Right kidney (tissue), 1 donor: Measurements from ENCODE around the gene HMX1.

Source experiments
- DNase-seq: peaks from one replicate; pipeline ENCODE4 v3.0.0-alpha.2; 2016

Gene HMX1

DNA sequence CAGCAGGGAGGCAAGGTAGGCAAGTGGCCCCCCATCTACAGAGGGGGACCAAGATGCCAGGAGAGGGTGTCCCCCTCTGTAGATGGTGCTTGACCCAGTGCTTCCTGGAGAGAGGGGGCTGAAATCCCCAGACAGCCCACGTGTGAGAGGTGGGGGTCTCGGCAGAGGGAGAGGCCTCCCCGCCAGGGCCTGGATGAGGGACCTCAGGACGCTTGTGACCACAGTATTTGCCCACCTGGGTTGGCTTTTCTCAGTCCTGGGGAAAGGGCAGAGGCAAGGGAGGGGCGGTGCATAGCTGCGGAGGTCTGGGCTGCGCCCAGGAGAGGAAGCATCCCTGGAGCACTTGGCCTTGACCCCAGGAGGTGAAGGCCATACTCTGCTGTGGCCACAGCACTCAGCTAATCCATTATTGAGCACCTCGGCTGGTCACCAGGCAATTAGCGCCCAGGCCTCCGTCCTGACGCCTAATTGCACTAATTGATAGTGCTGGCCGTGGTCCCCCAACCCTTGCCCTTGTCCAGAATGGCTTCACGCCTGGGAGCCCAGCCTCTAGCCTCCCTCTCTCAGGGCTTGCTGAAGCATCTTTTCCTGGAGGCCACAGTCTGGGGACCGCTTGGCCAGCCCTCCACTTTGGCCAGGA, 30.7 kb downstream of the HMX1 start:
- DNase-seq, result no peak

DNA sequence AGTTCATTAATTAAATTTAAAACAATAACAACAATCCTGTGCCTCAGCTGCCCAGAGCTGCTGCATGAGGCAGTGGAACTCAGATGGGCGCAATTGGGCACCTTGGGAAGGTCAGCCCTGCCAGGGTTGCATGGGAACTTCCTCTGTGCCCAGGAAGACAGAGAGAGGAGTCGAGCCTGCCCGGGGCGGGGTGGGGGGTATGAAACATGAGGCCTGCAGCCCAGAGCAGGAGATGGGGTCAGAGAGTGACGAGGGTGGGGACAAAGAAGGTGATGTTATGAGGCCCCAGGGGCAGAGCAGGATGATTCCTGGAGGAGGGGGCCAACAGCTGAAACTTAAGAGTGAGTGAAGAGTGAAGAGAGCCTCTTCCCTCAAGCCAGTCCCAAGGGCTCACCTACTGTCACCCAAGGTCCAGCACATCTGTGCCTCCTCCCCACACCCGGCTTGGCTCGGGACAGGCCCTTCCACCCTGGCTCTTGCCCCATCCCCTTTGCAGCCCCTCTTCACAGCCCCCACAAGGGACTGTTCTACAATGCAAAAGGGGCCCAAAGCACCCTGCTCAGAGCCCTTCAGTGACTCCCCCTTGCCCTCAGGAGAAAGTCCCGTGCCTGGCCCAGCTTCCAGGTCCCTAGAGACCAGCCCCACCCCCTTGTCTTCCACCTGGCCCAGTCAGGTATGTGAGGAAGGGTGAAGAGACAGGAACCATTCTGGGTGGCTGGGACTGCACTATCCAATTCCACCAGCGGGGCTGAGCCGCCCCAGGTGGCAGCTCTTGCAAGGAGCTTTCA, 31.4 kb downstream of the HMX1 start:
- no peak for DNase-seq

DNA sequence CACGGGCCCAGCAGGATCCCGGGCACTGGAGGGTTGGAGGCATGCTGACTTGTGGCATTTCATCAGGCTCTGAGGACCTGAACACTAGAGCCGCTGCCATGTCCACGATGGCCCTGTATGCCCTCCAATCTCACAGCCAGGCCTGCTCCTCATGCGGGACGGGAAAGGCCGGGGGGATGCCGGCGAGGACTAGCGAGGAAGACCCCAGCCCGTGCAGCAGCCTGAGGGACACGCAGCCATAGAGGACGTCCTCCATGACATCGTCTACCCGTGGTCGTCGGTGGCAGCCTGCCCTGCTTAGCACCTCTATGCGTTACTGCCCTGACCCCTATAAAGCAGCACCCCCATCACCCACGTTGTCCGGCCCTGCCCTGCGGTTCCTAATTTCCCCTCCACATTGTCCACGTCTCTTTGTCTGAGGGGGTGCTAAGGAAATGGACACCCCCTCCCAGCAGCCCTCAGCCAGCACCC, 32.6 kb downstream of the HMX1 start:
- DNase-seq, result no peak

DNA sequence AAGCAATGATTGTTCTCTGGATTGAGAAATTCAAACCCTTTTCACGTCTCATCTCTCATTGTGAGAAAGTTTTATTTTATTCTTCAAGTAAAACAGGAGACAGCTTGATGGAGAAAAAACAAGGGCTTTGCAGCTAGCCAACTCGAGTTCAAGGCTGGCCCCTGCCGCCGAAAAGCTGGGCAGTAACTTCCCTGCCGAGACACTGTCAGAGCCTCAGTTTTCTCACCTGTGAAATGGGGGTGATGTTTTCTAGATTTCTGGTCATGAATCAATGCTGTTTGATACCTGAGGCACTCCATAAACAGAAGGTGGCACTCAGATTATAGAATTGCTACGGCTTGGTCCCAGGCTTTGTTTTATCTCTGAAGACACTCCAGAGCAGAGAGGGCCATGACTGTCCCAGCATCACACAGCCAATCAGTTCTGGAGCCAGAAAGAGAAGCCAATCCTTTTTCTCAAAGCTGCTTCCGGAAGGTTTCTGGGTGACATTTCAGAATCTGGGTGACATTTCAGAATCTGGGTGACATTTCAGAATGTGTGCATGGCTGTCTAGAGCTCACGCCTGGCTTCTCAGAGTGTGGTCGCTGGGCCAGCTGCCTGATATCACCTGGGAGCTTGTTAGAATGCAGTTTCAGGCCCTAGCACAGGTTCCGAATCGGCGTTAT, 33.2 kb downstream of the HMX1 start:
- DNase-seq, result no peak

DNA sequence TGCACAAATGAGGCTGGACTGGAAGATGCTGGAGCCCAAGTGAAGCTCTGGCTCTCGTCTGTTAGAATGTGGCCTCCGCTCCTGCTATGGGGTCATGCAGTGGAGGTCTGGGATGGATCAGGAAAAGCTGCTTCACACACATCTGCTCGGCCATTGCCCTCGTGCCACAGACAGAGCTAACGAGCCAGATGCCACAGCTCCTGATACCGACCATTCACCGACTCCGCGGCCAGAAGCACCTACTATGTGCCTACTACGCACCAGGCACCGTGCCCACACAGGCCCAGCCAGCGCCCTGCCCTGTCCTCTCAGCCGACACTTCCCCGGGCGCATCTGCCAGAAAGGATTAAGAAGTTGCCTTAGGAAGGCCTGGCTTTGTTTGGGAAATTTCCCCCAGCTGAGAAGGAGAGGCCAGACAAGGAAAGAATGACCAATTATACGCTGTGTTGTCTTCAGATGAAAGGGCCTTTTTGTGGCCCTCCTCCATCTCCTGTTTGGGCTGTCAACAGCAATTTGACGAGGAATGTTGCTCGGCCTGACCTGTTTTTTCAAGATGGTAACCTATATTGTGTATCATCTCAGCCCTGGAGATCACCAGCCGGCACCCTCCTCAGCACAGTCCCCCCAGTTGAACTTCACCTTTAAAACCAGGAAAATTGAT, 34.3 kb downstream of the HMX1 start:
- DNase-seq, result no peak

DNA sequence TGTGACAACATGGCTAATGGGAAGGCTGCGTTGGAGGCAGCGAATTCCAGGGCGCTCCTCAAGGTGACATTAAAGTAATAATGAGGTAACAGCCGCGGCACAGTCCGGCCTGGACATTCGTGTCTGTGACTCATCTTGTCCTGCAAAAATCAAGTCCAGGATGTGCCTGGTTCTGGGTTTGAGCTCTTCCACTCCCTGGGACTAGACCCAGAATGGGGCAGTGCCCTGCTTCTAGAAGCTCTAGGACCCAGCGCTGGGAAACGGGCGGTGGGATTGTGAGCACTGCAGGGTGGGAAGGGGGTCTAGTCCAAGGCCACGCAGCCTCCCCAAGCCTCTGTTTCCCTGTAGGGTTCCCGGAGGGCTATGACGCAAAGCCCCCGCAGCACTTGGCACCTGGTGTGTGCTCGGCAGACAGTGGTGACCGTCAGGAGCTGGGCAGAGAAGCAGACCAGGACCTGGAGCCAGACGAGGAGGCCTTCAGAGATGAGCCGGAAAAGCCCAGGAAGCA, 34.9 kb downstream of the HMX1 start:
- DNase-seq, result no peak

DNA sequence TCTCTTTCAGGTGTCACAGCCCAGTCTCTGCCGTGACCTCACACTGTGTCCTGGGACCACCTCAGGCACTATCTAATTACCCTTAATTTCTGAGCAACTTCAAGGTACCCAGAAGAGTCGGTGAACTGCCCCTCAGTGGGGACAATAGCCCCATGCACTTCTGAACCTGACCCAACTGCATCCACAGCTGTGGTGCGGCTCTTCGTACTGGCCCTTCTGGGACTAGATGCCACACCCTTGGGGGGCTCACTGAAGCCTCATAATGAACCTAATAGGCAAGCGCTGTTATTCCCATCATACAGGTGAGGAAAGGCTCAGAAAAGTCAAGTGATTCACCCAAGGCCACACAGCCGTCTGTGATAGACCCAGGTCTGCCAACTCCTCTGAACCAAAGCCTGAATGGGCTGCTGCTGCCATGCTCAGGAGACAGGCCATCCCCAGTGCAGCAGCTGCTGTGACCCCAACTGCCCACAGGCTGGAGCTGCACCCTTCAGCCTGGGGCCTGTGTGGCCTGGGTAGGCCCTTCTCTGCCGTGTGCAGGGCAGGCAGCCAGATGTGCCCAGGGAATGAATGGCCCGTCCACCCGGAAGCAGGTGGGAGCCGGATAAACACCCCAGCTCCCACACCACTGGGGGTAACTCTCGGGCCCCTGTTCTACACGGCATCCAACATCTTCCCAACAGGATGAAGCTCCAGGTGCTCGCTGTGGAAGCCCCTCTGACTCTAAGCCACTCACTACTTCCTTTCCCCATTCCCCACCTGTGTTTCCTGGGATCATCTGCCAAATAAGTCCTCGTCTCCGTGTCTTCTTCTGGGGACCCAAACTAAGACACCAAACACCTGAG, 35.9 kb downstream of the HMX1 start:
- DNase-seq, result no peak

DNA sequence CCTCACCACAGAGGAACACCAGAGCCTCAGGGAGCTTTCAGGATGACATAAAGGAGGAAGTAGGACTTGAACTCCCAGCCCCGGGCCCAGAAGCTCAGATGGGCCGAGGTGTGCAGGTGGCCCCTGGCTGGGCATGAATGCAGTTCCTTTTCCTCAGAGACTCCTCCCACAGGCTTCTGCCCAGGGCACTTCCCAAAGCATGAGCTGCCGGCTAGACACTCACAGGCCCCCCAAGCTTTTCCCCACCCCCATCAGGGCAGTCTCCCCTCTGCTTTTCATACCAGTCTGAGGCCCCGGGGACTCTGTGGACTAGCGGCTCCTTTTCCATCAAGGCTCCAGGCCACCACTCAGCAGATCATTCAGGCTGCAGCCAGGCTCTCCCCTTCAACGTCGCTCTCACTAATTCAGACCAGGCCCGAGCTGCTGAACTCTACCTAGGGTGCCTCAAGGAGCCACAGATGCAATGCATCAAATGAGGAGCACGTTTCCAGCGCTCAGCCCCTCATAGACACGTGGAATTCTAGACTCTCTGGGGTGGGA, 36.9 kb downstream of the HMX1 start:
- no peak for DNase-seq

DNA sequence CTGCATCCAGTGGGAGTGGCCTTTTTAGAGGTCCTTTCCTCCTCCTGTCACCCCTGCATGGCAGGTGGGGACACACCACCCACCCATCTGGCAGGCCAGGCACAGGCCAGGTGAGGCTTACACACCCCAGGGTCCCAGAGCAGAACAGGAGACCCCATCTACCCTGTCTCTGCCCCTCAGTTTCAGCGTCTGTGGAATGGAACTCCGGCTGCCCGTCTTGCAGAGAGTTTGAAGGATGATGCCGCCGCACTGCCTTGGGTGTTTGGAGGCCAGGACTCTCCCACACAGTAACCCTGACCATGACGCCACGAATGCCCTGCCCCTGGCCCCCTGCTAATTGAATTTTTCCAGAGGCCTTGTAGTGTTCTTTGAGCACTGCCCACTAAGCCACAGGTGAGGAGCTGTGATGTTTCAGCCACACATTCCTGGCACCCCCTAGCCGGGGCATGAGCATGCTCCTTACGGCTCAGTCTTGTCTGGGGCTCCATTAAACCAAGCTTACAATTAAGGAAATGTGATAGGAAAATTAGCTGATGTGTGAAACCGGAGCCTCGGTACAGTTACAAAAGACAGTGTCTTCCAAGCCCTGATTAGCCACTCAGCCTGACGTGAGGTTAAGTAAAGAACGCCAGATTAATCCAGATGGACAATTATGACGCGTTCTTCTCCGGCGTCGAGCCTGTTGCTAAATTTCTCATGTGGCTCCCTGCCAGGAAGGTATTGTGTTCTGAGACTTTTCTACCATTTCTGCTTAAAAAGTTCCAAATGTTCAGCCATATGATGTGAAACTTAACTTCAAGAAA, 39.3 kb downstream of the HMX1 start:
- DNase-seq, result no peak

DNA sequence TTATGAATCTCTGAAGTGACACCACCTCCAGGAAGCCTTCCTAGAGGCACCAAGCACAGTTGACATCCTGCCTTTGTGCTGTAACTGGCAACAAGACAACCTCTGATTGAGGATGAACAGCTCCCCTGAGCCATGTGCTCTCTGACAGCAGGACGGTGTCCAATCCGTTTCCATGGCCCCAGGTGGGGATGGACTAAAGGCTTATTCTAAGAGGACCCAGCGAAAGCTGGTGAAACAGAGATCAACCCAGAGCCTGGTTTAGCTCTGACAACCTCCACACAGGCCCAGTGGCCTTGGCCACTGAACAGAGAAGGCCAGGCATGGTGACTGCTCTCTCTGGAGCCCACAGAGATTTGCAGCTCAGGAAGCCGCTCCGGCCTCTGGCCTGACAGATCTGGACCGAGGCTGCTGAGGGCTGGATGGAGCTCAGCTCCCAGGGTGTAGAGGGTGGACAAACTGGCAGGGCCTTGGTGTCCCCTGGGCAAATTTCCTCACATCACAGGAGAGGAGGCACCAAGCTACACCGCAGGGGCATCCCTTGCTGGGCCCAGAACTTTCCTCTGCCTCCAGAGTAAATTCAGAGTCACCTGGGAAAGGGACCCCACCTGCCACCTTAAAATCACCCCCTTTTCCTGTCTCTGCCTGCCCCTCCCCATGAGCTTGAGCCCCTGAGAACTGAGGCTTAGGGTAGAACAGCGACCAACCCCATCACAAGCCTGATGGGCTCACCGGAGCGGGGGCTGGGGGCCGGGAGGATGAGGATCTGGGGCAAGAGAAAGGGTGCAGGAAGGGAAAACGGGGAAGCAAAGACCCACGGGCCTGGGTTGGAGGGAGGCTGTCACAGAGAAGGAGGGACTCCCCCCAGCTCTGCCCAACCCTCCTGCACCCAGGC, 40.2 kb downstream of the HMX1 start:
- DNase-seq, result no peak

DNA sequence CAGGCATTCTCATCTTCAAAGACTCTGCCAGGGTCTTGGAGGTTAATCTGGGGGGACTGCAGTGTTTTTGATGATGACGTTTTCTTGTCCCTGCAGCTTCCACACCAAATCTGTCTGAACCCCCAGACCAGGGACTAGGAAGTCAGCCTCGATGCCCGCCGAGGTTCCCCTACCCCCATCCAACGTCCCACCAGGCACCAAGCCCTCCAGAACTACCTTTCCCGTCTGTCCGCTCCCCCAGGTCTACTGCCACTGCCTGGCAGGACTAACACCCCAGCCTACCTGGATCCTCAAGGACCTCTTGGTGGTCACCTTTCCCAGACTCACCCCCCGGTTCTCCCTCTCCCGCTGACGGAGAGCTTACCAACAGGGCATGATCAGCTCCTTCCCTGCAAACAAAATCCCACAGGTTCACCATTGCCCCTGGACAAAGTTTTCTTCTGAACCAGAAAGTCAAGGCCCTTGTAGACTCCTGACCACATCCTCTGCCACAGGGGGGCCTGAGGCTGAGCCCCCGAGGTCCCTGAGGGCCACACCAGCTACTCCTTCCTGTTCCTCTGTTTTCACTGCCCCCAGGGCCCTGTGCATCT, 40.9 kb downstream of the HMX1 start:
- DNase-seq, result no peak

DNA sequence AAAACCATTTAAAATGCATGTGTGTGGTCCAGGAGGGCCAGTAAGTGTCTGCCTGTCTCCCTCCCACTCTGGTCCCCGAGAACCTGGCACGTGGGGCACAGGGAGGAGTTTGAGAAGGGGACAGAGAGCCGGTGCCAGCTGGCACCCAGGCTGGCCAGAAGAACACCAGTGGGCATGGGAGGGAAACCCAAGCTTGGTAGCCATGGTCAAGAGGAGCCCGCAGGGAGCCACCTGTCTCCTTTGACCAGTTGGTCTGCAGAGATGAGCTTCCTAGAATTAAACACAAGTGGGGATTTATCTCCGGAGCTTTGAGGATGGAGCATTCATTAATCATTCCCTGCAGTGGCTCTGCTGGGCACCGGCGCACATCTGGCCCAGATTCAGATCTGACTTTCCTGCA, 41.6 kb downstream of the HMX1 start:
- no peak for DNase-seq

DNA sequence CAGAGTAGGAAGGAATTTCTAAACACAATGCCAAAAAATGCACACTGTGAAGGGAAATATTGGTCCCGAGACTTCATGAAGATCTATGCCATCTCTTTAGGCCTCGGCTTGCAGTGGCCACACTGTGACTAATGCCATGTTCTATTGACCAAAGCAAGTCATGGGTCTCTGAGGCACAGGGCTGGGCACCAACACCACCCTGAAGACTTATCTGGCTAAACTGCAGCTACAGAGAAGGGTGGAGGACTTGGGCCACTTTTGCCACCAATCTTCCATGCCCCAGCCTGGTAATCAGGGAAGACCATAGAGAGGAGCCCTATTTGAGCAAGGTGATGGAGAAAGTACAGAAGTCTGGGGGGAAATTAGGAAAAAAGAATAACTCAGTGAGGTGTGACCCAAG, 42.1 kb downstream of the HMX1 start:
- no peak for DNase-seq

DNA sequence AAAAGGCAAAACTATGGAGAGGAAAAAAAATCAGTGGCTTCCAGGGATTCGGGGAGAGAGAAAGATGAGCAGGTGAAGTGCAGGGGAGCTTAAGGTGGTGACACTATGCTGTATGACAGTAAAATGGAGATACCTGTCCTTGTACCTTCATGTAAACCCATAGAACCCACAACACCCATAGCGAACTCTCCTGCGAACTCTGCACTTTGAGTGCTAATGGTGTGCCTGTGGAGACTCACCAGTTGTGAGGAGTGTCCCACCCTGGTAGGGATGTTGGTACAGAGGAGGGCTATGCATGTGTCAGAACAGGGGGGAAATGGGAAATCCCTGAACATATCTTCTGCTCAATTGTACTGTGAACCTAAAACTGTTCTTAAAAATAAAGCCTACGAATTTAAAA, 42.8 kb downstream of the HMX1 start:
- DNase-seq, result no peak

DNA sequence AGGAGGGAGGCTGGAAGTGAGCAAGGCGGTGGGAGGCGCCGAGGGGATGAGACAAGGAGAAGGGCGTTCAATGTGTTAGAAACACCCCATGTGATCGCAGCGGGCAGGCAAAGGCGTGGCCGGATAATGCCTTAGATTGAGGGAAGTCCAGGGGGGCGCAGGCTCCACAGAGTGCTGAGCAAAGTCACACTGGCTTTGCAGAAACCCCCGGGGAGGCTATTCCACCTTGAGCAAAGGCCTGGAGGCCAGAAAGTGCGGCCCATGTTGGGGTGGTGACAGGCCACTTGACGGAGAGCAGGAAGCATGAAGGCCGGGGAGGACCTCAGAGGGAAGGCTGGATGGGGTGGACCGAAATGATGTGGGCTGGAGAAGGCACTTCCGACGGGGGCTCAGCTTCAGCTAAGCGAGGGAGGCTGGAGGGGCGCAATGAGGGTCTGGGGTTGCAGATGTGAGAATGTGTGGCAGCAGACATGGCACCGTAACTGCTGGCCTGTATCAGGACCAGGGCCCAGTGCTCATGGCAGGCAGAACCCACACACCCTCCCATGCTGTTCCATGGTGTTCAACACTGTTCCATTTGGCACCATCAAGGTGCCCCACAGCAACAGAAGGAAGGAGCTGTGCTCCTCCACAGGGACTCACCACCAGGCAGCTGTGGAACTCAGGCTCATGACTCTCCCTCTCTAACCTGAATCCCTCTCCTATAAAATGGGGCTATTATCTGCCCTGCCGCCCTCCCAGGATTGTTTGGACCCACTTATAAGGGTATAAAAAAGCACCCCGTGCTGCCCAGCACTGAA, 50.3 kb downstream of the HMX1 start:
- no peak for DNase-seq

DNA sequence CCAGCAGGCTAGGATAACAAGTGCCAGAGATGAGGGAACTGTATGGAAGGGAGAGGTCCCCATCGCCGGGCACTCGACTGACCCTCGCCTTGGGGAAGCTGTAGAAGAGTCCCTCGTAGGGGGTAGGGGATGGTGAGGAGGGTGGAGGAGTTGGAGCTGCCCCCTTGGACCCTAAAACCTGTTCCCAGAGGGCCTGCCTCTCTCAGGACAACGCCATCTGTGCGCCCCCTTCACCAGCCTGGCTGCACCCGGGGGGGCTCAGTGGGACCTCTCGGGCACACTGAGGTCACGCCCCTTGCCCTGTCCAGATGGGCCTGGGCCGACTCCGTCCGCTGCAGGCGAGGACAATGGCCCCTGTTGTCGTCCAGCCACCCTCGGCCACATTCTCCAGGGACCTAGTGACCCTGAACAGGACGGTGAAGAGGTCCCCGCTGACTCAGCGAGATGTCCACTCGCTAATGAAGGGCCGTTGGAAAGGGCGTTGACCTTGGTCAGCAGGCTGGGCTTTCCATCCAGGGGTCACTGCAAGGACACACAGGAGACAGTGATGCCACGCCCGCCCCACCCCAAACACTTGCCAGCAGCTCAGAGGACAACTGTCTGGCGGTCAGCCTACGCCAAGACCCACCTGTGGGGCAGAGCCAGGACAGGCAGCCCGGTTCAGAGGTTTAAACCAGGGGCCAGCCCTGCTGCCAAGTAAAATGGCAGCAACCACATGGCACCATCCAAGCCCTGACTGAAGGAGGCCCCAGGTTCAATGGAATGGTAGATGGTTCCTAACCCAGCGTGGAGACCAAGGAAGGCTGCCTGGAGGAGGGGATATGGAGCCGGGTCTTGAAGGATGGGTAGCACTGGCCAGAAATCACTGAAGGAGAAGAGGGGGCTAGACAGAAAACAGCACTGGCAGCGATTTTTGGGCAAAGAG, 51.2 kb downstream of the HMX1 start:
- DNase-seq, result no peak
